ENCODE data around the gene UFC1.

The UFC1 gene

GRCh38 chr1:161168906-161169305 lies 15.1 kb downstream of the UFC1 start:
- DNase-seq = no peak

GRCh38 chr1:161171191-161171590 lies 17.4 kb downstream of the UFC1 start:
- DNase-seq = no peak

GRCh38 chr1:161171696-161172095 lies 17.9 kb downstream of the UFC1 start:
- no peak for DNase-seq

- no peak for DNase-seq
Observed at GRCh38 chr1:161172349-161172748, 18.6 kb downstream of the UFC1 start.

DNA sequence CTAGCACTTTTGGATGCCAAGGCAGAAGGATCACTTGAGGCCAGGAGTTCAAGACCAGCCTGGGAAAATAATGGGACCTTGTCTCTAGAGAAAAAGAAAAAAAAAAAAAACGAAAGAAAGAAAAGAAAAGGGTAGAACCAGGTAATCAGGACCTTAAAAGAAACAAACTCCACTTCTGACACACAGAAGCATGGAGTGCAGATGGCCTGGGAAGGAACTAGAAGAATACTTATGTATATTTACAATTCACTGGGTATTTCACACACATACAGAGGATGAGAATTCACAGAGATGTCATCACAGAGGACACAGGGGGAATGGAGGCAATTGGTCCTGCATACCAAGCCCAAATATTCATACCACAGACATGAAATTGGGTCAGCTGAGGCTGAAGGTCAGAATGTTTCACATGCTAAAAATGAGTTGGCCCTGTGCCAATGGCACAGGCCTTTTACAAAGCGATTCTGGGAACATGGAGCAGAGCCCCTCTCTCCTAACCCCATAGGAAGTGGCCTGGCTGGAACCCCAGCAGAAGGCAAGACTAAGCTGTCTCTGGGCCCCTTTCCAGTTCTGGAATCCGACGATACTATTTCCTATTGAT lies 19.1 kb downstream of the UFC1 start:
- DNase-seq = no peak

DNA sequence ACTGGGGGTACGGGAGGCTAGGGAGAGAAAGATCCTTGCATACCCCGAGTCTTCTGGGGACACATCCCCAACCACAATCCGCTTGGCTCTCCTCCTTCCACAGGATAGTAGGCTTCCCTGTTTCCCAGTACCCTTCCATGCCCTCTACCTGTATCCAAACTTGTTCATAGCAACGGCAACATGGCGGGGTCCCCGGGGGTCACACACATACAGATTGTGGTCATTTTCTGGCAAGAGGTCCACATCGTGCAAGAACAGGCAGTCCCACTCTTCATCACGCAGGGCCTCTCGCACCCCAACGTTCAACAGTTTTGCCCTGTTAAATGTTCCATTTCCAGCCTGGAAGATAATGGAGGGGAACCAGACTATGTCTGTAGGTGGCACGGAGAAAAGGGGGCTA lies 19.9 kb downstream of the UFC1 start:
- DNase-seq = no peak

DNA sequence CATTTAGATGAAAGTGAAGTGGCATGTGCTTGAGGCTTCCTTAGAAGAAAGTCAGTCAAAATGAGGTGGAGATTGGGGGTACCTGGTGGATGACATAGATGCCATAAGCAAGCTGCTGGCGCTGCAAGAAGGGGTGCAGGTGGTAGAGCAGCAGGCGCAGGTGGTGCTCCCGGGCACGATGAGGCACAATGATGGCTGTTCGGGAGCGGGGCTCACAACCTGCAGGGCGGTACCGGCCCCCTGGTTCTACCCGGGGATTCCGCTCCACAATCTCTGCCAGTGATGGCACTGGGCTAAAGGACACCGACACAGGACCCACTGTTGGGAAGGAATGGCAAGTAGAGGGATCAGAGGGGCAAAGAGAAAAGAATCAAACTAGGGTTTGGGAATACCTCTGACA lies 21.1 kb downstream of the UFC1 start:
- no peak for DNase-seq

GRCh38 chr1:161175771-161176453 lies 22.1 kb downstream of the UFC1 start:
- no peak for DNase-seq

DNA sequence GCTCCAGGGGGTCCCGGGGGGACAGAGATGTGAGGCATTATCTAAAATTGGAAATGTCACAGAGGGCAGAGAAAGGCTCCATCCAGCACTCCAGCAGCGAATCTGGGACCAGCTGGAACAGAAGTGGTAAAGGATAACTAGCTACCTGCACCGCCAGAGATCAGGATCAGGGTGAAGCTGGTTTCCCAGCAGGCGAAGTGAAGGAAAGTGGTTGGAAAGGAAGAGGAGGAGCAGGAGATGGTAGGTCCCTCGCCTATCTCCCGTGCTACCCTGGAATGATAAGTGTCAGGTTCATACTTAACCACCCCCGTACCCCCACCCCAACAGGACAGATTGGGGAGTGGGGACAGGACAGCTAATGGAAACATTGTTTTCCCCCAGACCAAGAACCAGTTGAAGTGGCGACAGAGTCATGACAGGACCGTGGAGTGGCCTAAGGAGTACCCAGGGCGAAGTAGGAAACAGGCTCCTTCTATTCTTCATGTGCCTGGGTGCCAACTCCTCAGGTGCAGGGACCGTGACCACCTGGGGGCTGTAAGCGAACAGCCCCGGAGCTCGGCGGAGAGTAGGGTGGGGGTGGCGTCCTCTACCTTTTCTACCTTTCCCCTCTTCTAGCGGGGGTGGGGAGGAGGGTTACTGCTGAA lies 22.8 kb downstream of the UFC1 start:
- peak in 1 of 58 donors; percentile 44 for DNase-seq

GRCh38 chr1:161177112-161177935 lies 23.5 kb downstream of the UFC1 start, which contains the start of gene B4GALT3:
Gene B4GALT3 (minus strand): TSS chr1:161177507. CDS start chr1:161176060, 1,447 bp downstream.
- peak in 57 of 58 donors; percentile 65 to 93 (median 84) for DNase-seq

- DNase-seq = no peak
Observed at GRCh38 chr1:161177936-161178244, 24.1 kb downstream of the UFC1 start.

- no peak for DNase-seq
Observed at GRCh38 chr1:161179698-161180097, 25.9 kb downstream of the UFC1 start.

DNA sequence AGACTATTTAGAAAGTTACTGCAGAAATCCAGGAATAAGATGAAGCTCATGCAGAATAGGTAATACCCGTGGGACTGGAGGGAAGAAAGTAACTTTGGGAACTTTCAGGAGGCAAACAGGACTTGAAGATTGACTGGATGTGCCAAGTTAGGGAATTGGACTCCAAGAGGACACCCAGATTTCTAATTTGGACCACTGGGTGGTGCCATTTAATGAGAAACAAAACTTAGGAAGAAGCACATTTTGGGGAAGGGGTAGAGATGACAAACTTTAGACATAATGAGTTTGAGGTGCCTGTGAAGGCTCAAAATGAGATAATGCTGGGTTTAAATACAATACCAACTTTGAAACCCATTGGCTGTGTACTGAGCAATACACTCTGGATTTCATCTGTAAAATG lies 26.9 kb downstream of the UFC1 start:
- no peak for DNase-seq

DNA sequence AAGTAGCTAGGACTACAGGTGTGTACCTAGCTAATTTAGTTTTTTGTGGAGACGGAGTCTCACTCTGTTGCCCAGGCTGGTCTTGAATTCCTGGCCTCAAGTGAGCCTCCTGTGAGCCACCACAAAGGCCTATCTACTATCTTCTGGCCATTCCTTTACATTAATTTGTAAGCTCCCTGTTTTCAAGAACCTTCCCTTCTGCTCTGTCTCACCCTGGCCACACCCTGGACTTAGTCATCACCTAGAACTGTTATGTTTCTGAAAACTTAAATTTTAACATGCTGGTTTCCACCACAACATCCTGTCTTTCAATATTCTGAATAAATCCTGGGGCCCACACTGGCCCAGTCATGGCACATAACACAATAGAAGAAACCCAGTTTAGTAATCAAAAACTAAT lies 28.4 kb downstream of the UFC1 start:
- no peak for DNase-seq

GRCh38 chr1:161185282-161185682 lies 31.5 kb downstream of the UFC1 start:
- peak in 53 of 58 donors; percentile 5 to 83 (median 57) for DNase-seq

- DNase-seq = peak in 1 of 58 donors; percentile 40
Observed at GRCh38 chr1:161185732-161186311, 32.0 kb downstream of the UFC1 start.

DNA sequence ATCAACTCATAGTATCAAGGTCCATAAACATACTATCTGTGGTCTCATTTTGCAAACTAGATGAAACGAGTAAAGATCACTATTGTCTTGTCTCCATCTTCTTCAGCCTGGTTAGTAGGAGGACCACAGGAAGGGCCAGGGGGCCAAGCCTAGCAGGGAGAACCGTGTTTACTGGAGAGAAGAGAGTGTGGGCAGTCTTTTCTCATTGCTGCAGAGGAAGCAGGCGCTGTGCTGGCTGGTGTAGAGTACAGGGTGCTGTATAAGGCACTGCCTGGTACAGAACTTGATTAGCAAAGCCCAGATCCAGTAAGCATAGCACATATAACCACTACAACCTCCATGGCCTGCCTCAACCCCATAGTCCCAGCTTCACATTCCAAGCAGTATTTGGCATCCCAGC lies 33.5 kb downstream of the UFC1 start:
- DNase-seq = peak in 1 of 58 donors; percentile 25

DNA sequence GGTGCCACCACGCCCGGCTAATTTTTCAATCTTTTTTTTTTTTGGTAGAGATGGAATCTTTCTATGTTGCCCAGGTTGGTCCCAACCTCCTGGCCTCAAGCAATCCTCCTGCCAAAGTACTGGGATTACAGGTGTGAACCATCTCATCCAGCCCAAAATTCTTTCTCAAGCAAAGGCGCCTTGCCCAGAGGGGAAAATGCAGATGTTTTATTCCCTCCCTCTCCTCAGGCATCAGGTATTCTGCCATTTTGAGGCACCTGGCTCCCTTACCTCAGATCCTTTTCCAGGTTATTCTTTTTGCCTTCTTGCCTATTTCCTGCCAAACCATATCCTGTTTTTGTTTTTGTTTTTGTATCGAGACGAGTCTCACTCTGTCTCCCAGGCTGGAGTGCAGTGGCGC lies 34.6 kb downstream of the UFC1 start:
- DNase-seq = no peak

DNA sequence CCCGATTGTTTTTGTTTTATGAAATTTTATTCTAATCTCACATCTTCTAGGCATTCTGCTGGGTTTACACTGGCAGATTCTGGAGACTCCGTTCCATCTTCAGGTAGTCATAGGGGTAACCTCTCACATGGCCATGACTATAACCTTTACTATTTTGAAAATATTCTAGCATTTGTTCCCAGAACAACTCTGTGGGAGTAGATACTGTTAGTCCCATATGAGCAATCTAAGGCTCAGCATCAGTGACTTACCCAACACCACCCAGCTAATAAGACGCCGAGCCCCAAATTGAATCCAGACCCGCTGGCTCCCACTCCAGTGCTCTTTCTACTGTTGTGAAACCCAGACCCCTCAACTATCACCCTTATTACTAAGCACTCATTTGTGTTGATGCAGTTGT lies 35.3 kb downstream of the UFC1 start:
- no peak for DNase-seq

- peak in 22 of 58 donors; percentile 16 to 69 (median 32) for DNase-seq
Observed at GRCh38 chr1:161190962-161191521, 37.3 kb downstream of the UFC1 start.

- DNase-seq = no peak
Observed at GRCh38 chr1:161191971-161192370, 38.2 kb downstream of the UFC1 start.
